ENCODE data around the gene GABRP.
A peak's percentile ranks its signal among the peaks of the same experiment; 100 is the strongest.
"Not testable (repeated sequence)": the region's sequence is repeated elsewhere in the genome, so short reads cannot be mapped to it uniquely, and the experiment has no call there.

The GABRP gene

DNA sequence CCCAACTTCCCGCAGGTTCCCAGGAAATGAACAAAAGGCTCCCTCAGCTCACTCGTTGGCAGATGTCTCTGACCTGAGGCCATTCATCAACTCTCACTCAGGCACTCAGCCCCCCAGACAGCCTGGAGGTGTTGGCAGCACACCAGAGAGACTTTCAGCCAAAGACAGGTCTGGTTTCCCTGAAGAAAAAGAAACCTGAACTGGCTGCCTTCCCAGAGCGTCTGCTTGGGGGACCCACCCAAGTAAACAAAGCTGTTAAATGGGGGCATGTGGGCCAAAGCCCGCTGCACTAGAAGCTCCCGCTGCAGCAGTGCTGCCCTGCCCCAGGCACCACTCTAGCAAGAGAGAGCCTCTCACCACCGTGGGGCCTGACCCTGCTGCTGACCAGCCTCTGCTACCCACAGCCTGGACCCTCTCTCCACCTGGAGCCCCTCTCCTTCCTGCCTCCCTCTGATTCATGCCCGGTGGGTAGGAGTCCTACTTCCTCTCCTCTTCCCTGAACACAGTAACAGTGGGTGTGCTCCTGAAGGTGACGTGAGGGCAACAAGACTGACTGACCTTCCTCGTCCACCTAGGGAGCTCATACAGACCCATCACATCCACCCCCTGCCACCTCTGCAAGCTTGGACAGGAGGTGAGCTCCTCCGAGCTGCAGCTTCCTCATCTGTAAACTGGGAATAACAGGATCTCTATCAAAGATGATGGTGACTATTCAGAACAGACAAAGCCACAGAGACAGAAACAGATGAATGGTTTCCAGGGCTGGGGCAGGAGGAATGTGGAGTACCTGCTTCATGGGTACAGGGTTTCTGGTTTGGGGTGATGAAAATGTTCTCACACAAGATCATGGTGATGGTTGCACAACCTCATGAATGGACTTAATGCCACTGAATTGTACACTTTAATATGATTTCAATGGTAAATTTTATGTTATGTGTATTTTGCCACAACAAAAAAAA is 31.0 kb upstream of the GABRP start:
- in situ Hi-C loops (cut with HindIII; ENCODE audit: low pct_ligation_motif_present, low pct_unique_long_range_greater_than_20kb, low sequenced_read_pairs), result no loop called here
- no peak for DNase-seq

GRCh38 chr5:170753311-170753710 is 30.2 kb upstream of the GABRP start:
- no peak for DNase-seq
- in situ Hi-C loops (cut with HindIII; ENCODE audit: low pct_ligation_motif_present, low pct_unique_long_range_greater_than_20kb, low sequenced_read_pairs), result no loop called here

GRCh38 chr5:170754508-170754907 is 29.0 kb upstream of the GABRP start:
- in situ Hi-C loops (cut with HindIII; ENCODE audit: low pct_ligation_motif_present, low pct_unique_long_range_greater_than_20kb, low sequenced_read_pairs); DNase-seq: not testable (repeated sequence)

- in situ Hi-C loops (cut with HindIII; ENCODE audit: low pct_ligation_motif_present, low pct_unique_long_range_greater_than_20kb, low sequenced_read_pairs), result no loop called here
- no peak for DNase-seq
Measured at GRCh38 chr5:170755679-170756456, 27.7 kb upstream of the GABRP start.

DNA sequence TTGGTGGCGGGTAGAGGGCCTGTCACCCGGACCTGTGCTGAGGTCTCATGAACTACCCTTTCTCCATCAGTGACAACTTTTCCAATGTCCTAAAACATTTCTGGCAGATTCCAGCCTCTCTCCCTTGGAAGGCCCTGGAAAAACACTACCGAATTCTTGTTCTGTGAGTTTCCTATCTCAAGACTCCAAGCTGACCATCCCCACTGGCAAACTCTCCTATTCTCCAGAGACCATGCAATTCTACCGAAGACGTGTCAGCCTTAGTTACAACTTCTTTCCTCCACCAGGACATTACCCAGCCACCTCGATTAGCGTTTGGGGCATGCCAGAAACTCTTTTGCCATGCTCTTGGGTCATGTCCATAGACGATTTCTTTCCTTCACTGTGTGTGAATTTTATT is 26.8 kb upstream of the GABRP start:
- no peak for DNase-seq
- in situ Hi-C loops (cut with HindIII; ENCODE audit: low pct_ligation_motif_present, low pct_unique_long_range_greater_than_20kb, low sequenced_read_pairs), result no loop called here

DNA sequence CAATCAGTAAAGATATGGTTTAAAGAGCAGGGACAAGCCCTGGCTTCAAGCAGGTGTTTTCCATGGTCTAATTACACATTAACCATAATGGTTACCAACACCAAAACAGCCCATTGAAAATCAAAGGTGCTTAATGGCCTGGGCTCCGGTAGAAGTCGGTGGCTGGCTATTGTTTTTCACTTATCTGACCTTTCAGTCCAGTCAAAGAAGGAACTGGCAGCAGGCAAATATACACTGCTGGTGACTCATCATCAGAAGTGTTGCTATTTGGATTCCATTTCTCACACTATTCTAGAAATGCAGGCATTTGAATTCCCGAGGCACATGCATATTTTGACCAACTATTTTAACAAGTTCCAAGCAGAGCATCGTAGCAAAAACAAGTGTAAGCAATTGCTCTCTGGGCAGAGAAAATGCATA is 26.3 kb upstream of the GABRP start:
- in situ Hi-C loops (cut with HindIII; ENCODE audit: low pct_ligation_motif_present, low pct_unique_long_range_greater_than_20kb, low sequenced_read_pairs), result no loop called here
- DNase-seq, result peak; percentile 39

DNA sequence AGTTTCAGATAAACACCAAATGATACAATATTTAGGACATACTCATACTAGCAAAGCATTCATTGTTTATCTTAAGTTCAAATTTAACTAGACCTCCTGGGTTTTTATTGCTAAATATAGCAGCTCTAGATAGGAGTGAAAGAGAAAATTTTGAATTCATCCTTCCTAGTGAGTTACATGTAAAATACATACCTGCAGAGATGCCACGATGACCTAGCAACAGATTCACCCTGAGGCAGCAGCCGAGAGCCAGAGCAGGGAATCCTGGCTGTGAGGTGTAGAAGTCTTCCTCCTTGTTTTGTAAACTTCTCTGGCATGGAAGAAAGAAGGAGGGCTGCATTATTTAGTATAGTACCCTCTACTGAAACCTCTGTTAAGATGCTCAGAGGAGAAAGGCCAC is 25.9 kb upstream of the GABRP start:
- no peak for DNase-seq
- in situ Hi-C loops (cut with HindIII; ENCODE audit: low pct_ligation_motif_present, low pct_unique_long_range_greater_than_20kb, low sequenced_read_pairs), result no loop called here

DNA sequence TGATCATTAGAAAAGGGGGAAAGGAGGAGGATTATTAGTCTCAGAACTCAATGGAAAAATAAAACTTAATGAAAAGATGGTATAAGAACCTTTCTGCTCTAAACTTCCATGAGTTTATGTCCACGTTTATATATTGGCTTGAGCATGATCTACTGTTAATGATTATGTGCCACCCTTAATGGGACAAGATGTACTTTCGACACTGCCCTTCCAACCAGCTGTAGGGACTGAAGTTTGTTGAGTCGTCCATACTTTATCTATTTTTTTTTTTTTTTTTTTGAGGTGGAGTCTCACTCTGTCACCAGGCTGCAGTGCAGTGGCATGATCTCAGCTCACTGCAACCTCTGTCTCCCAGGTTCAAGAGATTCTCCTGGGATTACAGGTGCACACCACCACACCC is 25.0 kb upstream of the GABRP start:
- no peak for DNase-seq
- in situ Hi-C loops (cut with HindIII; ENCODE audit: low pct_ligation_motif_present, low pct_unique_long_range_greater_than_20kb, low sequenced_read_pairs), result no loop called here

- DNase-seq, result no peak
- in situ Hi-C loops (cut with HindIII; ENCODE audit: low pct_ligation_motif_present, low pct_unique_long_range_greater_than_20kb, low sequenced_read_pairs), result no loop called here
Measured at GRCh38 chr5:170760113-170760512, 23.4 kb upstream of the GABRP start.

GRCh38 chr5:170761048-170761707 is 22.3 kb upstream of the GABRP start:
- in situ Hi-C loops (cut with HindIII; ENCODE audit: low pct_ligation_motif_present, low pct_unique_long_range_greater_than_20kb, low sequenced_read_pairs), result no loop called here
- no peak for DNase-seq

DNA sequence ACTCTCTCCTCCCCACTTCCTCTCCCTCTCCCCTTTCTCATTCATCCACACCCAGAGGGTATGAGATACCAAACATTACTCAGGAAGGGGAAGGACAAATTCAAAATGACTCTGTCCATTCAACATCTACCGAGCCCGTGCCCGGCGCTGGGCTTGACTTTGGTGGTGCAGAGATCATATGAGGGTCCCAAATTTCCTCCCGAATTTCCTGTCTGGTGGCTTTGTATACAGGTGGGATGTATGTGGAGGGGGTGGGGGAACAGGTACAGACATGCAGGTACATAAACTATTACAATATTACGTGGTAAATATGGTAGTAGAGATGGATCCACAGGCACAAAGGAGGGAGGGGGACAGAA is 21.8 kb upstream of the GABRP start:
- DNase-seq, result no peak
- in situ Hi-C loops (cut with HindIII; ENCODE audit: low pct_ligation_motif_present, low pct_unique_long_range_greater_than_20kb, low sequenced_read_pairs), result no loop called here

DNA sequence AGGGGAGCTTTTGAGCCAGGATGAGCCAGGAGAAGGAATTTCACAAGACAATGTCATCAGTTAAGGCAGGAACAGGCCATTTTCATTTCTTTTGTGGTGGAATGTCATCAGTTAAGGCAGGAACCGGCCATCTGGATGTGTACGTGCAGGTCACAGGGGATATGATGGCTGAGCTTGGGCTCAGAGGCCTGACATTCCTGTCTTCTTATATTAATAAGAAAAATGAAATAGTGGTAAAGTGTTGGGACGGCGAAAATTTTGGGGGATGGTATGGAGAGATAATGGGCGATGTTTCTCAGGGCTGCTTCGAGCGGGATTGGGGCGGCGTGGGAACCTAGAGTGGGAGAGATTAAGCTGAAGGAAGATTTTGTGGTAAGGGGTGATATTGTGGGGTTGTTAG is 21.2 kb upstream of the GABRP start:
- DNase-seq; in situ Hi-C loops (cut with HindIII; ENCODE audit: low pct_ligation_motif_present, low pct_unique_long_range_greater_than_20kb, low sequenced_read_pairs): not testable (repeated sequence)

- in situ Hi-C loops (cut with HindIII; ENCODE audit: low pct_ligation_motif_present, low pct_unique_long_range_greater_than_20kb, low sequenced_read_pairs); DNase-seq: not testable (repeated sequence)
Measured at GRCh38 chr5:170765868-170766267, 17.7 kb upstream of the GABRP start.

GRCh38 chr5:170769246-170769645 is 14.3 kb upstream of the GABRP start:
- in situ Hi-C loops (cut with HindIII; ENCODE audit: low pct_ligation_motif_present, low pct_unique_long_range_greater_than_20kb, low sequenced_read_pairs), result no loop called here
- no peak for DNase-seq

GRCh38 chr5:170769898-170770416 is 13.6 kb upstream of the GABRP start:
- DNase-seq, result no peak
- in situ Hi-C loops (cut with HindIII; ENCODE audit: low pct_ligation_motif_present, low pct_unique_long_range_greater_than_20kb, low sequenced_read_pairs), result no loop called here

GRCh38 chr5:170771496-170771895 is 12.0 kb upstream of the GABRP start:
- no peak for DNase-seq
- in situ Hi-C loops (cut with HindIII; ENCODE audit: low pct_ligation_motif_present, low pct_unique_long_range_greater_than_20kb, low sequenced_read_pairs), result no loop called here

- in situ Hi-C loops (cut with HindIII; ENCODE audit: low pct_ligation_motif_present, low pct_unique_long_range_greater_than_20kb, low sequenced_read_pairs), result no loop called here
- DNase-seq, result no peak
Measured at GRCh38 chr5:170773024-170773985, 10.2 kb upstream of the GABRP start.

DNA sequence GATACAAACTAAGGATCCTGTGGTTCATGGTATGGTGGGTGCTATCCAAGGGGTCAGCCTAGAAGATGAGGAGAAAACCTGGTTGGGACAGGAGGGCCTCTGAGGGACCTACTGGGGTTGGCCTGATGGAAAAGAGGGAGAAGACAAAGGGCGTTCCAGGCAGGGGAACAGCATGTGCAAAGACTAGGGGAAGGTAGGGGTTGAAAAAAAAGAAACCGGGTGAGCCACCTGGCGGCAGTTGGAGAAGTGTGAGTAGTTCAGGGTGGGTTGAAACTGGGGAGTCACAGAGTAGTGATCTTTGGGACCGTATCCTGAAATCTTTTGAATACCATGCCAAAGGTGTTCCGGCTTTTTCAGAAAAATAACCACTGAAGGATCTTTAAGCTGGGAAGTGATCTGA is 8.7 kb upstream of the GABRP start:
- in situ Hi-C loops (cut with HindIII; ENCODE audit: low pct_ligation_motif_present, low pct_unique_long_range_greater_than_20kb, low sequenced_read_pairs), result no loop called here
- DNase-seq, result no peak
